Uterus (tissue), 2 donors: ENCODE measurements around the gene ATP10A.

Experiments
- CTCF ChIP-seq, 4 experiments: fragments of 200-600 bp in 2 of 4; fragments of 450-650 bp in 2 of 4; sonication (generic) in 2 of 4; IDR thresholded peaks; one replicate each; pipeline ENCODE4 v1.5.1; 2016 to 2019; ENCODE audit warnings: antibody characterized with exemption in 4 of 4, mild to moderate bottlenecking in 2 of 4, moderate library complexity in 1 of 4
- POLR2A ChIP-seq, 2 donors: fragments of 450-650 bp; IDR thresholded peaks; one replicate each; pipeline ENCODE4 v1.6.1; 2016; ENCODE audit warnings: antibody characterized with exemption in 2 of 2, mild to moderate bottlenecking in 1 of 2, moderate library complexity in 1 of 2

- TF ChIP-seq CTCF (IDR thresholded peaks at IDR 0.05) (no peak), POLR2A (IDR thresholded peaks at IDR 0.05) (no peak)
These were observed 58.7 kb downstream of the ATP10A start for GRCh38 chr15:25804451-25804850.
